ENCODE measurements around the gene ACOT7. TPM values are rescaled to one million over a fixed set of nuclear protein-coding genes. Genes with fewer than 3 reads are reported as not detected.

Gene ACOT7
- total RNA-seq, 6 donors from 2014 or later: 8.2 to 33.4 (median 26.5) TPM

DNA sequence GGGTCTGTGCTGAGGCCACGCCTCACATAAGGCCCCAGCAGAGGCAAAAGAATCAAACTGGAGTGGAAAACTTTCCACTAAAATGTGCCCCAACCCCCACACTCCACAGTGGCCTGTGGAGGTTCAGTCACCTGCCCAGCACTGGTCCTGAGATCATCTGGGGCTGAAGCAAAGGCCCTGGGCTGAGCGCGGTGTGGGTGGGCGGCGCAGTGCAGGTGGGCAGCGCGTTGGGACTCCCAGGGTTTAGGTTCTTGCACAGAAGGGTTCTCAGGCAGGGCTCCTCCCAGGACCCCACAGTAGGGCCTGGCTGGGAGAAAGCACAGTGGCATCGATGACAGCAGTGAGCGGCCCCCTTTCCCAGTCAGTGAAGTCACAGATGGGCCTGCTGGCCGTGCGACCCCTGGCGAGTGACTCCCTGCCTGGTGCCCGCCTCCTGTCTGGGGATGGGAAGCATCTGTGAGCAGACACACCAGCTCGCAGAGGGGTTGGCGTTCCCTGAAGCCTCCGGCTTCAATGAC, 118.9 kb downstream of the ACOT7 start:
- ATAC-seq (ENCODE audit: low FRiP score in 2 of 2): no peak
- no peak overlapping the region for H3K27ac ChIP-seq
- WGBS, 2 donors: 94% methylated on average over 12 of the region's 16 CpGs; no CpG with 5 or more reads in 1 of the 2 donors
- H3K4me1 ChIP-seq: no peaks in the 10 kb centered on the region
- TF ChIP-seq POLR2AphosphoS5 (IDR thresholded peaks at IDR 0.05): no peak
- TF ChIP-seq, protein P1, sequence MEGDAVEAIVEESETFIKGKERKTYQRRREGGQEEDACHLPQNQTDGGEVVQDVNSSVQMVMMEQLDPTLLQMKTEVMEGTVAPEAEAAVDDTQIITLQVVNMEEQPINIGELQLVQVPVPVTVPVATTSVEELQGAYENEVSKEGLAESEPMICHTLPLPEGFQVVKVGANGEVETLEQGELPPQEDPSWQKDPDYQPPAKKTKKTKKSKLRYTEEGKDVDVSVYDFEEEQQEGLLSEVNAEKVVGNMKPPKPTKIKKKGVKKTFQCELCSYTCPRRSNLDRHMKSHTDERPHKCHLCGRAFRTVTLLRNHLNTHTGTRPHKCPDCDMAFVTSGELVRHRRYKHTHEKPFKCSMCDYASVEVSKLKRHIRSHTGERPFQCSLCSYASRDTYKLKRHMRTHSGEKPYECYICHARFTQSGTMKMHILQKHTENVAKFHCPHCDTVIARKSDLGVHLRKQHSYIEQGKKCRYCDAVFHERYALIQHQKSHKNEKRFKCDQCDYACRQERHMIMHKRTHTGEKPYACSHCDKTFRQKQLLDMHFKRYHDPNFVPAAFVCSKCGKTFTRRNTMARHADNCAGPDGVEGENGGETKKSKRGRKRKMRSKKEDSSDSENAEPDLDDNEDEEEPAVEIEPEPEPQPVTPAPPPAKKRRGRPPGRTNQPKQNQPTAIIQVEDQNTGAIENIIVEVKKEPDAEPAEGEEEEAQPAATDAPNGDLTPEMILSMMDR (IDR thresholded peaks at IDR 0.05): no peak
- TF ChIP-seq POLR2A (IDR thresholded peaks at IDR 0.05): no peak
- TF ChIP-seq EP300 (IDR thresholded peaks at IDR 0.05): no peak
- no peaks in the 10 kb centered on the region for H3K9me3 ChIP-seq
- H3K4me3 ChIP-seq: no peak overlapping the region
- H3K27me3 ChIP-seq: no peaks in the 10 kb centered on the region
- peaks cover 0 to under 1% (median 0%) of the 10 kb centered on the region in 4 donors for H3K36me3 ChIP-seq
- DNase-seq: no peak

DNA sequence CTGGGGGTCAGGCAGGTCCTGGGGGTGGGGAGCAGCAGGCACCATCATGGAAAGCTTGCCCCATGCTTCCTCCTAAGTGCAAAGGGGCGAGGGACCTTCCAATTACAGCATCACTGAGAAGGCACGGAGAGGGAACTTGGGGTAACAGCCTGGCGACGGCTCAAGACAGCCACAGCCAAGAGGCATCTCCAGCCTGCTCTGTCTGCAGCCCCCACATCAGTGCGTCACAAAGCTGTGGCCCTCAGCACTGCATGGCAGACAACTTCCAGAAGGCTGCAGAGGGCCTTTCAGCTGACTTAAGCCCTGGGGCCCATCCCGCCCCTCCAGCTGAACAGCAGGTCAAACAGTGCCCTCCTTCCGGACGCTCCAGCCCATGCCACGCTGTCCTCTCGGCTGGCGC, 119.5 kb downstream of the ACOT7 start:
- no peak for ATAC-seq (ENCODE audit: low FRiP score in 2 of 2)

DNA sequence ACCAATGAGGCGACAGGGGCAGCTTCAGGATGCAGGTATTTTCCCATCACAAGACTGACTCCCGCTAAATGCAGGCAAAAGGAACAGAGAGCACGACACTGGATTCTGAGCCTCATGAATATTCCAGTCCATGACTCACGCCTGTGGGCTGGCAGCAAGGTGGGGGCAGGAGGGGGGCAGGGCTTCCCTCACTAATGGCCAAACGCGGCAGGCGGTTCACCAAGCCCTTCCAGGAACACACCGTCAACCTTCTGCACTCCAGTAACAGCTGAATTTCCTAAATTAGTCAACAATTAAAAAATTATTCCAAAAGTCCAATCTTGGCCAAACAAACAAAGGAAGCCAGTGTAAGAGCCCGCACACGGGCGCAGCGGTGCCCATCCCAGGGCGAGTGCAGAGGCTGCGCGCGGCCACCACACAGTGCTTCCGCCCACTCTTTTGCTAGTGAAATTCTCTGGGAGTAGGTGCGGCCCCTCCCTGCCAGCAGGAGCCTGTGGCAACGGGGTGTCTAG, 120.1 kb downstream of the ACOT7 start:
- 95 to 97% methylated on average over 15 to 19 of the region's 19 CpGs for whole genome bisulfite sequencing, 2 donors
- Histone ChIP-seq H3K27ac (no peak overlapping the region), H3K9me3 (no peaks in the 10 kb centered on the region), H3K4me3 (no peak overlapping the region), H3K4me1 (no peaks in the 10 kb centered on the region), H3K36me3 (no peaks in the 10 kb centered on the region), H3K27me3 (no peaks in the 10 kb centered on the region)
- DNase-seq (no peak), ATAC-seq (ENCODE audit: low FRiP score in 2 of 2) (no peak)
- no peak for TF ChIP-seq POLR2A (IDR thresholded peaks at IDR 0.05)
- no peak for TF ChIP-seq EP300 (IDR thresholded peaks at IDR 0.05)
- TF ChIP-seq, protein P1 (IDR thresholded peaks at IDR 0.05): no peak
- TF ChIP-seq POLR2AphosphoS5 (IDR thresholded peaks at IDR 0.05): no peak

More for the DNA sequence above, 119.5 kb downstream of the ACOT7 start:
- Histone ChIP-seq H3K27me3 (no peaks in the 10 kb centered on the region), H3K4me1 (no peaks in the 10 kb centered on the region), H3K9me3 (no peaks in the 10 kb centered on the region), H3K4me3 (no peak overlapping the region), H3K27ac (no peak overlapping the region), H3K36me3 (no peaks in the 10 kb centered on the region)
- 97 to 100% methylated on average over 5 to 11 of the region's 11 CpGs for WGBS, 2 donors
- TF ChIP-seq POLR2AphosphoS5 (IDR thresholded peaks at IDR 0.05) (no peak), EP300 (IDR thresholded peaks at IDR 0.05) (no peak), POLR2A (IDR thresholded peaks at IDR 0.05) (no peak)
- TF ChIP-seq, protein P1 (IDR thresholded peaks at IDR 0.05): no peak
- no peak for DNase-seq

- no peaks in the 10 kb centered on the region for H3K4me1 ChIP-seq
- H3K27ac ChIP-seq: no peak overlapping the region
- H3K4me3 ChIP-seq: no peak overlapping the region
- no peak for DNase-seq
- WGBS, 2 donors: 92 to 94% methylated on average over 5 to 6 of the region's 6 CpGs
- H3K9me3 ChIP-seq: no peaks in the 10 kb centered on the region
- no peak for TF ChIP-seq EP300 (IDR thresholded peaks at IDR 0.05)
- no peak for TF ChIP-seq POLR2AphosphoS5 (IDR thresholded peaks at IDR 0.05)
- TF ChIP-seq, protein P1 (IDR thresholded peaks at IDR 0.05): no peak
- no peak for TF ChIP-seq POLR2A (IDR thresholded peaks at IDR 0.05)
- no peaks in the 10 kb centered on the region for H3K36me3 ChIP-seq
- no peak for ATAC-seq (ENCODE audit: low FRiP score in 2 of 2)
- H3K27me3 ChIP-seq: no peaks in the 10 kb centered on the region
Observed at GRCh38 chr1:6272868-6273267, 120.7 kb downstream of the ACOT7 start.

- Histone ChIP-seq H3K4me1 (no peaks in the 10 kb centered on the region), H3K27ac (no peak overlapping the region)
- TF ChIP-seq POLR2AphosphoS5 (IDR thresholded peaks at IDR 0.05): no peak
Observed at GRCh38 chr1:6272452-6272851, 121.1 kb downstream of the ACOT7 start.

More at GRCh38 chr1:6272452-6272851, 121.1 kb downstream of the ACOT7 start:
- no peak for DNase-seq
- Histone ChIP-seq H3K36me3 (no peaks in the 10 kb centered on the region), H3K27me3 (no peaks in the 10 kb centered on the region), H3K4me3 (no peak overlapping the region), H3K9me3 (no peaks in the 10 kb centered on the region)
- WGBS, 2 donors: 85 to 100% methylated on average over 1 to 9 of the region's 9 CpGs
- no peak for ATAC-seq (ENCODE audit: low FRiP score in 2 of 2)
